ENCODE data around the gene TMCO5A. TPM values are rescaled to one million over a fixed set of nuclear protein-coding genes. Genes with fewer than 3 reads are reported as not detected.

The TMCO5A gene
- total and polyA plus RNA-seq, 4 donors, result 0.07 to 0.30 TPM; not detected in 2

- ATAC-seq (ENCODE audit: insufficient read depth, low FRiP score), result no peak
Measured at GRCh38 chr15:37893309-37893708, 41.1 kb upstream of the TMCO5A start.

DNA sequence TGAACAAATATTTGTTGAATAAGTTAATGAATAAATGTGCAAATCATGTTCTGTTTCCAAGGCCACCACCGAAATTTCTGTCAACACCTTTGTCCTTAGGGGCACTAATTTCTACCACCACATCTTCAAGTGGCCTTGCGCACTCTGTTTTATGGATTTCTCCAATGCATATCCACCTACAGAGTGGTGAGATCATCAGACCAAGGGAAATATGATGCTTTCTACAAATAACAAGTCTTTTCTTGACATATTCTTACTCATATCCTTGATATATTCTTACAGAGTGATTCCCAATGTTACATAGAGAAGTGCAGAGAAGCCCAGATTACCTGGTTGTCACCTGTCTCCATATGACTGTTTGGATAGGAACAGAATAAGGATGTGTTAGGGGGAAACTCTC lies 36.1 kb upstream of the TMCO5A start:
- Histone ChIP-seq H3K27ac (ENCODE audit: low read depth in 1 of 2, low read length in 1 of 2) (no peak overlapping the region), H3K4me3 (no peak overlapping the region), H3K27me3 (ENCODE audit: control insufficient read depth in 3 of 3, insufficient read depth in 3 of 3, low read length in 2 of 3) (peaks cover 0 to 2% (median 0%) of the 10 kb centered on the region in 3 donors), H3K9ac (ENCODE audit: insufficient read depth in 1 of 2, low read length in 2 of 2) (no peak overlapping the region), H3K4me1 (ENCODE audit: control insufficient read depth in 5 of 5, insufficient read depth in 5 of 5, low read length in 5 of 5) (no peaks in the 10 kb centered on the region), H3K9me3 (ENCODE audit: control insufficient read depth in 4 of 4, insufficient read depth in 3 of 4, low read length in 3 of 4) (no peaks in the 10 kb centered on the region), H3K36me3 (ENCODE audit: control insufficient read depth in 4 of 4, insufficient read depth in 4 of 4, low read length in 4 of 4) (no peaks in the 10 kb centered on the region)
- ATAC-seq (ENCODE audit: insufficient read depth, low FRiP score) (no peak), DNase-seq (no peak)
- TF ChIP-seq, protein P1, sequence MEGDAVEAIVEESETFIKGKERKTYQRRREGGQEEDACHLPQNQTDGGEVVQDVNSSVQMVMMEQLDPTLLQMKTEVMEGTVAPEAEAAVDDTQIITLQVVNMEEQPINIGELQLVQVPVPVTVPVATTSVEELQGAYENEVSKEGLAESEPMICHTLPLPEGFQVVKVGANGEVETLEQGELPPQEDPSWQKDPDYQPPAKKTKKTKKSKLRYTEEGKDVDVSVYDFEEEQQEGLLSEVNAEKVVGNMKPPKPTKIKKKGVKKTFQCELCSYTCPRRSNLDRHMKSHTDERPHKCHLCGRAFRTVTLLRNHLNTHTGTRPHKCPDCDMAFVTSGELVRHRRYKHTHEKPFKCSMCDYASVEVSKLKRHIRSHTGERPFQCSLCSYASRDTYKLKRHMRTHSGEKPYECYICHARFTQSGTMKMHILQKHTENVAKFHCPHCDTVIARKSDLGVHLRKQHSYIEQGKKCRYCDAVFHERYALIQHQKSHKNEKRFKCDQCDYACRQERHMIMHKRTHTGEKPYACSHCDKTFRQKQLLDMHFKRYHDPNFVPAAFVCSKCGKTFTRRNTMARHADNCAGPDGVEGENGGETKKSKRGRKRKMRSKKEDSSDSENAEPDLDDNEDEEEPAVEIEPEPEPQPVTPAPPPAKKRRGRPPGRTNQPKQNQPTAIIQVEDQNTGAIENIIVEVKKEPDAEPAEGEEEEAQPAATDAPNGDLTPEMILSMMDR (IDR thresholded peaks at IDR 0.05; ENCODE audit: control extremely low read depth, extremely low read depth), result no peak
- 84 to 94% methylated on average over 2 of the region's 2 CpGs for WGBS, 2 donors

More at GRCh38 chr15:37893309-37893708, 41.1 kb upstream of the TMCO5A start:
- Histone ChIP-seq H3K4me3 (no peak overlapping the region), H3K9me3 (ENCODE audit: control insufficient read depth in 4 of 4, insufficient read depth in 3 of 4, low read length in 3 of 4) (no peaks in the 10 kb centered on the region), H3K36me3 (ENCODE audit: control insufficient read depth in 4 of 4, insufficient read depth in 4 of 4, low read length in 4 of 4) (no peaks in the 10 kb centered on the region), H3K27ac (ENCODE audit: low read depth in 1 of 2, low read length in 1 of 2) (no peak overlapping the region), H3K9ac (ENCODE audit: insufficient read depth in 1 of 2, low read length in 2 of 2) (no peak overlapping the region), H3K4me1 (ENCODE audit: control insufficient read depth in 5 of 5, insufficient read depth in 5 of 5, low read length in 5 of 5) (no peaks in the 10 kb centered on the region), H3K27me3 (ENCODE audit: control insufficient read depth in 3 of 3, insufficient read depth in 3 of 3, low read length in 2 of 3) (peaks cover 0 to 2% (median 0%) of the 10 kb centered on the region in 3 donors)
- TF ChIP-seq, protein P1 (IDR thresholded peaks at IDR 0.05; ENCODE audit: control extremely low read depth, extremely low read depth), result no peak
- DNase-seq, result no peak

- 66 to 76% methylated on average over 7 of the region's 7 CpGs for WGBS, 2 donors
- no peak for DNase-seq
- Histone ChIP-seq H3K27ac (ENCODE audit: low read depth in 1 of 2, low read length in 1 of 2) (no peak overlapping the region), H3K9me3 (ENCODE audit: control insufficient read depth in 4 of 4, insufficient read depth in 3 of 4, low read length in 3 of 4) (no peaks in the 10 kb centered on the region), H3K4me1 (ENCODE audit: control insufficient read depth in 5 of 5, insufficient read depth in 5 of 5, low read length in 5 of 5) (peaks cover 0 to 4% (median 0%) of the 10 kb centered on the region in 5 donors), H3K9ac (ENCODE audit: insufficient read depth in 1 of 2, low read length in 2 of 2) (no peak overlapping the region), H3K4me3 (no peak overlapping the region), H3K36me3 (ENCODE audit: control insufficient read depth in 4 of 4, insufficient read depth in 4 of 4, low read length in 4 of 4) (no peaks in the 10 kb centered on the region), H3K27me3 (ENCODE audit: control insufficient read depth in 3 of 3, insufficient read depth in 3 of 3, low read length in 2 of 3) (no peaks in the 10 kb centered on the region)
- TF ChIP-seq, protein P1 (IDR thresholded peaks at IDR 0.05; ENCODE audit: control extremely low read depth, extremely low read depth), result no peak
- ATAC-seq (ENCODE audit: insufficient read depth, low FRiP score), result no peak
Measured at GRCh38 chr15:37900326-37901221, 33.9 kb upstream of the TMCO5A start.

Measured in lung (tissue), 12 donors.